HCT116 (cell line): ENCODE results near the gene EVI5. TPM values are rescaled to one million over a fixed set of nuclear protein-coding genes. Genes with fewer than 3 reads are reported as not detected.

Experiments used
- ATAC-seq: fragments of 200-7000 bp; cut with Tn5 transposase; 2 replicates; pipeline ENCODE4 v1.9.1; 2020; ENCODE audit warnings: mild to moderate bottlenecking, moderate library complexity
- BruUV-seq: library from RNA; stranded (reverse); fragments of 400-500 nt; replicated peaks from 2 replicates; lab custom pipeline; 2021; lab: Mats Ljungman, UMichigan
- CTCF ChIA-PET: fragments of 300-600 bp; sonication (Branson Sonifier 250); formaldehyde crosslinking; loops from one replicate; lab custom pipeline; 2021; ENCODE audit warnings: antibody characterized with exemption; lab: Charles Lee
- POLR2A ChIA-PET: fragments of 300-600, 350-600 bp; sonication (Branson Sonifier 250); formaldehyde crosslinking; loops from one replicate; lab custom pipeline; 2021; ENCODE audit warnings: antibody characterized with exemption; lab: Charles Lee
- RAD21 ChIA-PET, 2 experiments: fragments of 300-600 bp; sonication (Branson Sonifier 250); formaldehyde crosslinking; loops; one replicate each; lab custom pipeline; 2023; ENCODE audit warnings: low total read pairs in 2 of 2; ENCODE audit not compliant: uncharacterized antibody in 2 of 2, unreplicated experiment in 2 of 2, low non-redundant PET in 1 of 2; lab: Charles Lee
- DNase-seq: peaks from one replicate; pipeline ENCODE4 v3.0.0-alpha.2; 2010; ENCODE audit warnings: low read depth, low spot score
- H2AFZ ChIP-seq: fragments of 200-600 bp; shearing (Covaris generic), sonication (generic); 2 replicates; pipeline ENCODE4 v1.6.1; 2017; ENCODE audit warnings: low read depth, mixed run types, mixed read lengths, antibody characterized with exemption, low read length; ENCODE audit not compliant: poor library complexity, severe bottlenecking
- H3K27ac ChIP-seq: 2 replicates; pipeline ENCODE4 v1.5.1; 2012; ENCODE audit warnings: low read depth, low read length
- H3K27me3 ChIP-seq: fragments of 200-600 bp; sonication (generic); 2 replicates; pipeline ENCODE4 v1.6.1; 2016; ENCODE audit warnings: mixed run types, low read length, mixed read lengths; ENCODE audit not compliant: insufficient read depth
- H3K36me3 ChIP-seq, 2 experiments: fragments of 200-500 bp in 1 of 2; fragments of 200-600 bp in 1 of 2; sonication (Bioruptor generic) in 1 of 2; sonication (generic) in 1 of 2; 2 replicates each; pipeline versions ENCODE4 v1.5.1 to v1.6.1; 2014 to 2016; ENCODE audit warnings: low read length in 2 of 2, inconsistent platforms in 1 of 2, mixed read lengths in 1 of 2, mixed run types in 1 of 2; ENCODE audit not compliant: insufficient read depth in 2 of 2, control insufficient read depth in 1 of 2
- H3K4me1 ChIP-seq, 2 experiments: fragments of 200-600 bp in 1 of 2; sonication (generic) in 1 of 2; 2 replicates each; pipeline versions ENCODE4 v1.5.1 to v1.6.1; 2012 to 2017; ENCODE audit warnings: low read length in 2 of 2, inconsistent platforms in 1 of 2, mild to moderate bottlenecking in 1 of 2, mixed read lengths in 1 of 2, mixed run types in 1 of 2, moderate library complexity in 1 of 2; ENCODE audit not compliant: insufficient read depth in 2 of 2, control insufficient read depth in 1 of 2
- H3K4me2 ChIP-seq: fragments of 200-600 bp; sonication (generic); 2 replicates; pipeline ENCODE4 v1.6.1; 2017; ENCODE audit warnings: mixed run types, low read length, mixed read lengths
- H3K4me3 ChIP-seq, 2 experiments: fragments of 200-600 bp in 1 of 2; sonication (generic) in 1 of 2; replicated peaks in 1 of 2; 2 replicates each; pipeline ENCODE4 v1.5.1; 2011 to 2016; ENCODE audit warnings: low read length in 2 of 2, control low read depth in 1 of 2, low read depth in 1 of 2, mild to moderate bottlenecking in 1 of 2, mixed read lengths in 1 of 2, mixed run types in 1 of 2
- H3K79me2 ChIP-seq: fragments of 200-600 bp; sonication (generic); 2 replicates; pipeline ENCODE4 v1.6.1; 2017; ENCODE audit warnings: mild to moderate bottlenecking, mixed run types, low read length, moderate library complexity, mixed read lengths; ENCODE audit not compliant: insufficient read depth
- H3K9ac ChIP-seq: fragments of 200-600 bp; sonication (generic); 2 replicates; pipeline ENCODE4 v1.6.1; 2016; ENCODE audit warnings: low read length, mixed read lengths
- H3K9me2 ChIP-seq: fragments of 200-600 bp; sonication (generic), shearing (Covaris generic); 2 replicates; pipeline ENCODE4 v1.6.1; 2017; ENCODE audit warnings: mixed run types, mild to moderate bottlenecking, moderate library complexity; ENCODE audit not compliant: insufficient read depth
- H3K9me3 ChIP-seq, 2 experiments: fragments of 200-500 bp in 1 of 2; fragments of 200-600 bp in 1 of 2; sonication (Bioruptor generic) in 1 of 2; sonication (generic) in 1 of 2; 2 replicates each; pipeline ENCODE4 v1.6.1; 2014 to 2017; ENCODE audit warnings: low read length in 2 of 2, mixed read lengths in 2 of 2, inconsistent platforms in 1 of 2, low read depth in 1 of 2, mild to moderate bottlenecking in 1 of 2, mixed run types in 1 of 2, moderate library complexity in 1 of 2; ENCODE audit not compliant: control insufficient read depth in 1 of 2, insufficient read depth in 1 of 2
- H4K20me1 ChIP-seq: fragments of 200-600 bp; sonication (generic), shearing (Covaris generic); 2 replicates; pipeline ENCODE4 v1.6.1; 2017; ENCODE audit warnings: mixed run types, mild to moderate bottlenecking, moderate library complexity; ENCODE audit not compliant: insufficient read depth
- EGR1 ChIP-seq: IDR thresholded peaks from 2 replicates; pipeline ENCODE4 v1.6.1; 2012; ENCODE audit warnings: low read depth
- ELF1 ChIP-seq: IDR thresholded peaks from 2 replicates; pipeline ENCODE4 v1.6.1; 2012; ENCODE audit warnings: low read depth, borderline replicate concordance
- EZH2phosphoT487 ChIP-seq: fragments of 200-600 bp; IDR thresholded peaks from 2 replicates; pipeline ENCODE4 v1.6.1; 2018; ENCODE audit warnings: antibody characterized with exemption, borderline replicate concordance
- FOSL1 ChIP-seq: IDR thresholded peaks from 2 replicates; pipeline ENCODE4 v1.6.1; 2012; ENCODE audit warnings: low read depth
- POLR2A ChIP-seq: IDR thresholded peaks from 2 replicates; pipeline ENCODE4 v1.7.0; 2011; ENCODE audit warnings: borderline replicate concordance; ENCODE audit not compliant: insufficient read depth, insufficient read length; ENCODE audit errors: extremely low read depth
- SIN3A ChIP-seq: IDR thresholded peaks from 2 replicates; pipeline ENCODE4 v1.6.1; 2012; ENCODE audit warnings: low read depth
- SP1 ChIP-seq: IDR thresholded peaks from 2 replicates; pipeline ENCODE4 v1.6.1; 2012; ENCODE audit warnings: low read depth
- SRF ChIP-seq: IDR thresholded peaks from 2 replicates; pipeline ENCODE4 v1.6.1; 2012; ENCODE audit warnings: low read depth
- TCF7L2 ChIP-seq: IDR thresholded peaks from 2 replicates; pipeline ENCODE4 v1.7.0; 2011; ENCODE audit warnings: borderline replicate concordance, inconsistent platforms; ENCODE audit not compliant: insufficient read depth, insufficient read length; ENCODE audit errors: extremely low read depth
- YY1 ChIP-seq: IDR thresholded peaks from 2 replicates; pipeline ENCODE4 v1.6.1; 2011; ENCODE audit warnings: low read length, low read depth, moderate library complexity, mild to moderate bottlenecking; ENCODE audit not compliant: insufficient replicate concordance; ENCODE audit errors: extremely low read depth
- ZFX ChIP-seq: fragments of 450-650 bp; IDR thresholded peaks from 2 replicates; pipeline ENCODE4 v1.6.1; 2017
- ZNF274 ChIP-seq: fragments of 200-500 bp; sonication (Bioruptor generic); IDR thresholded peaks from 2 replicates; pipeline ENCODE4 v1.6.1; 2014; ENCODE audit warnings: mild to moderate bottlenecking, low read depth, low read length, inconsistent platforms
- intact Hi-C: fragments of 100-400 bp; cut with micrococcal nuclease; formaldehyde crosslinking; loops from 2 replicates; pipeline ENCODE4 v1.10.0; 2022
- total RNA-seq: library from RNA; stranded (reverse); gene quantifications from one replicate; pipeline ENCODE4 v1.2.1, GENCODE V29; 2021; ENCODE audit not compliant: unreplicated experiment
- TF ChIP-seq, protein P1 (sequence below), 3 experiments: fragments of 200-600 bp in 1 of 3; sonication (generic) in 1 of 3; IDR thresholded peaks in 2 of 3; conservative IDR thresholded peaks in 1 of 3; 2 replicates each; pipeline ENCODE4 v1.5.1; 2012 to 2017; ENCODE audit warnings: low read depth in 2 of 3, low read length in 2 of 3, antibody characterized with exemption in 1 of 3, borderline replicate concordance in 1 of 3, control low read depth in 1 of 3, mild to moderate bottlenecking in 1 of 3, mixed read lengths in 1 of 3, mixed run types in 1 of 3, moderate library complexity in 1 of 3; ENCODE audit not compliant: insufficient read depth in 1 of 3
- TF ChIP-seq, protein P2 (sequence below): IDR thresholded peaks from 2 replicates; pipeline ENCODE4 v1.6.1; 2012
- TF ChIP-seq, protein P3 (sequence below): IDR thresholded peaks from 2 replicates; pipeline ENCODE4 v1.6.1; 2011; ENCODE audit warnings: mild to moderate bottlenecking, low read length, moderate library complexity; ENCODE audit not compliant: insufficient replicate concordance; ENCODE audit errors: extremely low read depth

Gene EVI5
- total RNA-seq, 1 experiment from 2014 or later: 21.8 TPM

DNA sequence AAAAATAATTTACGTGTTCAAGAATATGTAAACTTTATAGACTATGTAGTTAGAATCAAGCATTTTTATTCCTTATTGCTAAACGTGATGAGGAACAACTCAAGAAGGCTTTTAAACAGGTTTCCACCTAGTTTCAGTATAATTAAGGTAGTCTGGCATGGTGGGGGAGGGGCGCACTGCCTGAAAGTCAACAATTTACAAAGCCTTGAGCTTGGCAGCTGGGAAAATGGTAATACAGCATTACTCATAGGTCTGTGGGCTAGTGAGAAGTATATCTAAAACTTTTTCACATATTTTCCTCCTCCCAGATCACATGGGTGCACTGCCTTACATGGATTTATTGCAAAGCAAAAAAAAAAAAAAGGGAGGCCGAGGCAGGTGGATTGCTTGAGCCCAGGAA, 75.2 kb downstream of the EVI5 start:
- Histone ChIP-seq H3K9me2 (peaks cover 6% of the 10 kb centered on the region; the same call in 1 of the 2 replicates), H3K9me3 (no peaks in the 10 kb centered on the region), H3K4me3 (no peak overlapping the region), H3K79me2 (no peaks in the 10 kb centered on the region; the same call in 1 of the 2 replicates), H3K27me3 (no peaks in the 10 kb centered on the region), H3K4me2 (no peak overlapping the region), H4K20me1 (no peaks in the 10 kb centered on the region), H3K27ac (no peak overlapping the region), H3K36me3 (no peaks in the 10 kb centered on the region), H2AFZ (no peak overlapping the region), H3K9ac (no peak overlapping the region), H3K4me1 (no peaks in the 10 kb centered on the region)
- ChIA-PET RAD21 (no interaction called here), CTCF (no interaction called here), POLR2A (no interaction called here)
- DNase-seq: no peak
- intact Hi-C loops: no loop called here
- ATAC-seq: no peak
- no TSS peak for BruUV-seq
- no peak for TF ChIP-seq SIN3A
- no peak for TF ChIP-seq YY1
- no peak for TF ChIP-seq POLR2A
- TF ChIP-seq, protein P1, sequence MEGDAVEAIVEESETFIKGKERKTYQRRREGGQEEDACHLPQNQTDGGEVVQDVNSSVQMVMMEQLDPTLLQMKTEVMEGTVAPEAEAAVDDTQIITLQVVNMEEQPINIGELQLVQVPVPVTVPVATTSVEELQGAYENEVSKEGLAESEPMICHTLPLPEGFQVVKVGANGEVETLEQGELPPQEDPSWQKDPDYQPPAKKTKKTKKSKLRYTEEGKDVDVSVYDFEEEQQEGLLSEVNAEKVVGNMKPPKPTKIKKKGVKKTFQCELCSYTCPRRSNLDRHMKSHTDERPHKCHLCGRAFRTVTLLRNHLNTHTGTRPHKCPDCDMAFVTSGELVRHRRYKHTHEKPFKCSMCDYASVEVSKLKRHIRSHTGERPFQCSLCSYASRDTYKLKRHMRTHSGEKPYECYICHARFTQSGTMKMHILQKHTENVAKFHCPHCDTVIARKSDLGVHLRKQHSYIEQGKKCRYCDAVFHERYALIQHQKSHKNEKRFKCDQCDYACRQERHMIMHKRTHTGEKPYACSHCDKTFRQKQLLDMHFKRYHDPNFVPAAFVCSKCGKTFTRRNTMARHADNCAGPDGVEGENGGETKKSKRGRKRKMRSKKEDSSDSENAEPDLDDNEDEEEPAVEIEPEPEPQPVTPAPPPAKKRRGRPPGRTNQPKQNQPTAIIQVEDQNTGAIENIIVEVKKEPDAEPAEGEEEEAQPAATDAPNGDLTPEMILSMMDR (IDR thresholded peaks at IDR 0.05 in 2 of 3, conservative IDR thresholded peaks at IDR 0.05 in 1 of 3; ENCODE audit: borderline replicate concordance in 1 of 3, insufficient read depth in 1 of 3, low read depth in 2 of 3, low read length in 2 of 3): no peak
- no peak for TF ChIP-seq EGR1
- TF ChIP-seq SRF: no peak
- TF ChIP-seq SP1: no peak
- TF ChIP-seq EZH2phosphoT487: no peak
- no peak for TF ChIP-seq FOSL1
- no peak for TF ChIP-seq TCF7L2
- TF ChIP-seq ELF1: no peak
- TF ChIP-seq, protein P2, sequence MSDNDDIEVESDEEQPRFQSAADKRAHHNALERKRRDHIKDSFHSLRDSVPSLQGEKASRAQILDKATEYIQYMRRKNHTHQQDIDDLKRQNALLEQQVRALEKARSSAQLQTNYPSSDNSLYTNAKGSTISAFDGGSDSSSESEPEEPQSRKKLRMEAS: no peak
- no peak for TF ChIP-seq ZNF274
- no peak for TF ChIP-seq ZFX
- TF ChIP-seq, protein P3, sequence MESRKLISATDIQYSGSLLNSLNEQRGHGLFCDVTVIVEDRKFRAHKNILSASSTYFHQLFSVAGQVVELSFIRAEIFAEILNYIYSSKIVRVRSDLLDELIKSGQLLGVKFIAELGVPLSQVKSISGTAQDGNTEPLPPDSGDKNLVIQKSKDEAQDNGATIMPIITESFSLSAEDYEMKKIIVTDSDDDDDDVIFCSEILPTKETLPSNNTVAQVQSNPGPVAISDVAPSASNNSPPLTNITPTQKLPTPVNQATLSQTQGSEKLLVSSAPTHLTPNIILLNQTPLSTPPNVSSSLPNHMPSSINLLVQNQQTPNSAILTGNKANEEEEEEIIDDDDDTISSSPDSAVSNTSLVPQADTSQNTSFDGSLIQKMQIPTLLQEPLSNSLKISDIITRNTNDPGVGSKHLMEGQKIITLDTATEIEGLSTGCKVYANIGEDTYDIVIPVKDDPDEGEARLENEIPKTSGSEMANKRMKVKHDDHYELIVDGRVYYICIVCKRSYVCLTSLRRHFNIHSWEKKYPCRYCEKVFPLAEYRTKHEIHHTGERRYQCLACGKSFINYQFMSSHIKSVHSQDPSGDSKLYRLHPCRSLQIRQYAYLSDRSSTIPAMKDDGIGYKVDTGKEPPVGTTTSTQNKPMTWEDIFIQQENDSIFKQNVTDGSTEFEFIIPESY: no peak
